NOMO-1 treated with dmso at 0.1 percent for 144 hours (cell line): ENCODE measurements around the gene RAB40C.

ENCODE experiments used
- DNase-seq: peaks from one replicate; lab custom pipeline; 2025; ENCODE audit not compliant: unreplicated experiment; lab: John Stamatoyannopoulos, UW

RAB40C gene

DNA sequence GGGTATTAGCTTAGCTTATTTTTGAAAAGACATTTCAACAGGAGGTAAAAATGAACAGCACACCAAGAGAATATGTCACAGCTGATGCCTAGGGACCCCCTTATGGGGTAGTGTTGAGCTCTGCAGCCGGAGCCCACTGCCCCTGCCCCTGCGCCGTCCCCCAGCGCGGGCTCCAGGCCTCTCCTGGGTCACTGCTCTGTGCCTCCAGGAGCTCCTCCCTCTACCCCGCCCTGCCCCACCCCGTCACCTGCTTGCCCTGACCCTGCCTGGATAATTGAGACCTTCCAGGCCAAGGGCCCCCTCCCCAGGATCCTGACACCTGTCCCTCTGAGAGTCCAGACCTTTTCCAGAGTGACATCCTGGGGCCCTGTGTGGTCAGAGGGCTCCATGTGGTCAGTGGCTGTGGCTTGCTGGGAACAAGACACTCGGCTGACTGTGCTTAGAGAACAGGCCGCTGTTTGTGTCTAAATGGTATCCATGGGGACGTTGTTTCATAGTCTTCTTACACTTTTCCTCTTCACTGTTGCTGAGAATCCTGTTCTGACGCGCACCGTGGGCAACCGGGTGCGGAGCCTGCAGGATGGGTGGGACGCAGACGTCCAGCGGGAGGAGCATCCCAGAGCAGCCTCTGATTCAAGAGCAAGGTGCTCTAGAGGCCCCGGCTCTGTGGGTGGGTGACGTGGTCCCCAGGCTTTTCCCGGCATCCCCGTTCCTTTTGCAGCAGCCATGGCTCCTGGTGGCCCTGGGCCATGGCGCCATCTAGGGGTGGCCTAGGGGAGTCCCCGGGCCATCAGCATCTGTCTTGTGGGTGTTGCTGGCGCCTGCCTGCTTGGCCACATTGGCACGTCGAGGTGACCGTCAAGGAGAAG lies 20.9 kb downstream of the RAB40C start:
- DNase-seq = no peak

DNA sequence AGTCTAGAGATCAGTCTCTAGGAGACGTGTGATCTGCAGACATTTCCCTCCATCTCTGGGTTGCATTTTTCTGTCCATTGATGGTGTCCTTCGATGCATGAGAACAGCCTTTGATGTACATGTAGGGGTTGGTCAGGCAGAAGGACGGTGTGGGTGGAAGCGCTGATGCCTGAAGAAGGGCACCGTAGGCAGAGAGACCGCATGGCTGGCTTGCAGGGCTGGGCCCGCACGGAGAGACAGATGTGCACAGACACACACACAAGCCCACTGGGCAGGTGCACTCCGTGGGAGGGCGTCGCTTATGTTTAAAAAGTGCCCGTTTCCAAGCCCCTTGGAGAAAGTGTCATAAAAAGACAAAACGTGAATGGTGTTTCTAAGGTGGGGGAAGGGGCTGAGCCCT lies 25.3 kb downstream of the RAB40C start:
- DNase-seq = no peak

DNA sequence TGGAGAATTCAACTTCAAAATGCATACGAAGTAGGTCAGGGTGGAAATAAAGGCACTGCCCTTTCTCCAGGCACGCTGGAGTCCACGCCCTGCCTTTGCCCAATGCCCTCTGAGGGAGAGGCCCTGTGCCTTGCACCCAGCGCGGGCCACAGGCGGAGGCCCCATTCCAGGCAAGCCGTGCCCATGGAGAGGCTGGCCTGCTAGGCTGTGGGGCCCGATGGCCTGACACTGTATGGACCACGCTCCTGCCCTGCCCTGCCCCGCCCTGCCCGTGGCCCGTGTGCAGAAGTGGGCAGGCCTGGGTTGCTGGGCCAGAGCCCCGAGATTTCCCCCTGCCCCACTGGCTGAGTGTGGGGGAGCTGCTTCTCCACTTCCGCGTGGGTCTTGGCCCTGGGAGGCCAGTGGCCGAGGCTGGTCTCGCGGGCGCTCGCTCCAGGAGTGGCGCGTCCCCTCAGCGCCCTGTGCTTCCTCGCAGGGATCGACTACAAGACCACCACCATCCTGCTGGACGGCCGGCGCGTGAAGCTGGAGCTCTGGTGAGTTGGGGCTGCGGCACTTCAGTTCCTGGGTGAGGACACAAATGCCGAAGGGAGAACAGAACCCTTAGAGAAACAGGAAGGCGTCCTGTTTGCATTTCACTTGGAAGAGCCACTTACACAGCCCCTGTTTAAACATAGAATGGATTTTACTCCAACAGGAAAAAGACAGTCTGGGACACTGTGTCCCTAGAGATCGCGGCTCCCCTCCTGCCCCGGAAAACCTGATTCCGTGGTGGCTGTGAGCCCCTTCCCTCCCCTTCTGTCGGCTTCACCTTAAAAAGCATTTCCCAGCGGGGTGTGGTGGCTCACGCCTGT lies 27.1 kb downstream of the RAB40C start:
- DNase-seq = no peak

DNA sequence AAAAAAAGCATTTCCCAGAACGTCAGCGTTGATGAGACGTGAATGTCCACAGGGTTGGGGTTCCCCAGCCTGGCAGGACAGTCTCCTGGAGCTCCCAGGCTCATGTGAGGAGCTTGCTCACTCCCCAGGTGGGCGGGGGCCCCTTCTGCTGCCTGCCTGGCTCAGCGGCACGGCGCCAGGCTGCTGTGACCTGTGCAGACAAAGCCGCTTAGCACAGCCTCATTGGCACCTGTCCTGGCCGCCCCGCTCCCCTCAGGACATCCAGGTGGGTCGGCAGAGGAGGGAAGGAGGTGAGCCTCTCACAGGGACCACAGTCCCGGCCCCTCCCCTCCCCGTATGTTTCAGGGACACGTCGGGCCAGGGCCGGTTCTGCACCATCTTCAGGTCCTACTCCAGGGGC lies 28.0 kb downstream of the RAB40C start:
- DNase-seq = no peak

DNA sequence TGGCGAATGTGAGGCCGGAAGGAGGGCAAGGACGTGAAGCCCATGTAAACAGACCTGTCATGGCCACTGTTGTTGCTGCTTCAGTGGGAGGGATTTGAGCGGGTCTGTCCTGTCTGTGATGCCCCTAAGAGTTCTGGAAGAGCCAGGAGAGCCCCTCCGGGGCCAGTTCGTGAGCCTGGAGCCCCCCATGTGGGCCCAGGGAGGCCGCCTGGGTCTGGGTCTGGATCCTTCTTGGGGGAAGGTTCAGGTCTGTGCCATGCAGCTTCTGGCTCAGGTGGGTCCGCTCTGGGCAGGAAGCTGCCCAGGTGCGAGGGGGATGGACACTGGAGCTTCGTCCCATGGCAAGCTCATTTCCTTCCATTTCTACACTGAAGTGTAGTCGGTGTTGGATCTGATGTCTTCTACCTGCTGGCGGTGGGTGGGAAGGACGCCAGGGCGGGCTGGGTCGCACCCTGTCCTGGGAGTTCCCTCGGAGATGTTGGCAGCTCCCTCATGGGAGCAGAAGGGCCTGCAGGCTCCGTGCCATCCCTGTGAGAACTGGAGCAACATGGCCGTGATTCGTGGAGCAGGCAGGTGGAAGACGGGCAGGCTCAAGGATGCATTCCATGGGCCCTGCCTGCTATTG lies 29.7 kb downstream of the RAB40C start:
- no peak for DNase-seq

DNA sequence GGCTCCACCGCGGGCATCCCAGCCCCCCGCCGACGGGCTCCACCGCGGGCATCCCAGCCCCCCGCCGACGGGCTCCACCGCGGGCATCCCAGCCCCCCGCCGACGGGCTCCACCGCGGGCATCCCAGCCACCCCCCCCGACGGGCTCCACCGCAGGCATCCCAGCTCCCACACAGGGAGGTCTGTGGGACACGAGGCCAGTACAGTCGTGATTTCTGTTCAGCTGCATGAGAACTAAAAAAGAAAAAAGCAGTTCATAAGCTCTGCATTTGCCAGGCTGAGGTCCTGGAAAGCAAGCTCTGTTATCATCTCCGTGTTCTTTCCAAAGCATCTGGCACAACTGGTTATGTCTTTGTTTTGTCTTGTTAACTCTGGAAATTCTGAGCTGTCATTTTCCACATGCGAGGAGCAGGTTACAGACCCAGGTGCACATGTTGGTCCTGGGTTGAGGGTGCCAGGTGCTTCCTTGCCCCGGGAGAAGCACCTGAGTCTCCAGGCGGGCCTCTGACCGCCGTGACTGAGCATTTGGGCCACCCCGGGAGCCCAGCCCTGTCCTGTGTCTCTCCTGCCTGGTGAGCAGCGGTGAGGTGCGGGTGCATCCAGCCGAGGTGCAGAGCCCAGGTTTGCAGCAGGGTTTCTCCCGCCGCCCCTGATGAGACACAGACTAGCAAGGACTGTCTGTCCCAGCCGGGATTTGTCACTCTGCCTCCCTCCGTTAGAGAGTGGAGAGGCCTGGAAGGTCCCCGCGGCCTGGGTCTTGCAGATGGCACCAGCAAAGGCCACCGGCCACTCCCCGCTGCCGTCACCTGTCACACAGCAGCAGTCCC lies 31.0 kb downstream of the RAB40C start:
- DNase-seq = no peak

DNA sequence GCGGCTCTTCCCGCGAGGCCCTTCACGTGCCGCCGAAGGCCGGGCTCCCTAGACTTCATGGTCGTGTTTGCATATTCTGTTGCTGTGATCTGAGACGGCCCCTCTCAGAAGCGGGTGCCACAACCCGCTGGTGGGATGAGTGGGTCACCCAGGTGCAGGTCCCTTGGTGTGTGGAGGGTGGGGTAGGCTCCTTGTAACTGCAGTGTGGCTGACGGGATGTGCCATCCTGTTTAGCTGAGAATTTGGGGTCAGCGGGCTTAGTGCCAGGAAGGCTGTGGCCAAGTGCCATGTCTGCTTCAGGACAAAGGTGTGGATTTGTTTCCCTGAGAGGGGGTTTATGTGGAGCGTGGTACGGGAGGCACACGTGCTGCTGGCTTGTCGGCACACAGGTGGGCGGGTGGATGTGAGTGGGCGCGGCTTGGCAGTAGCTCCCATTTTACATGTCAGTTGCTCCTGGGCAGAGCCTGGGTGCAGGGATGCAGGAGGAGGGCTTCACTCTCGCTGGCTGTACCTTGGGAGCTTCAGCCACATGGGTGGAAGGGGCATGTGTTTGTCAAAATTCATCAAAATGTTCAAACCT lies 31.8 kb downstream of the RAB40C start:
- no peak for DNase-seq

DNA sequence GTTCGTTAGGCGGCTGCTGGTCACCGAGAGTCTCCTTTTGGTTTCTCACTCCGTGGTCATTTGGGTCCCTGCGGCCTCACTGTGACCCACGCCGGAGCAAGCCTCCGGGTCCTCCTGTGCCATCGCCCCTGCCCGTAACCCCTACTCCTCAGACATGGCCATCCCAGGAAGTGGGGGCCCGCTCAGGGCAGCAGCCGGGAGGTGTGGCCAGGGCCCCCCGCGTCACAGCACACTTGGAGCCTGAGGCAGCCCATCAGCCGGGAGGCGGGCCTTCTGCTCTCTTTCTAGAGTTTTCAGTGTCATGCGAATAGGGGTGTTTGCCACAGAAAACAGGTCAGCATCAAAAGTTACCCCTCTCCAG lies 33.0 kb downstream of the RAB40C start:
- no peak for DNase-seq

DNA sequence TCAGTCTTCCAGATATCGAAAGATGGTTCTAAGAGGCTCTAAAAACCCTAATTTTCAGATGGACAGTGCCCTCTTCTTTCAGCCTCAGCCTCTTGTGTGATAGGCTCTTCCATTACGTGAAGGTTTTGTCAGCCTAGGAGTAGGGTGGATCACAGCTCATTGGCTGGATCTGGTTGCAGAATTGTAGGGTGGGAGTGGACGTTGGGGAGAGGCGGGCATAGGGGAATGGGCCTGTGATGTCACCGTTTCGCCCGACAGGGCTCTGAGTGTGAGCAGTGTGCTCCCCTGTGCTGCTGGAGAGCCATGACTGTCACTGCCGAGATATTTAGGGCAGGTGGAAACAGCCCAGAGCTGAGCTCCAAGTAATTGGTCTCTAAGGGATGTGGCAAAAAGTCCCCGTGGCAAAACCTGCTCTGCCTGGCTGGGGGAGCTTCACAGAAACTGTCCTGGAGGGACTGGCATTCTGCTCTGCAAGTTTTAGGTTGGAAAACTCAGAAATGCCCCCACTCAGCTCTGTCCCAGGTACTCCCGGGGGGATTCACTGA lies 34.7 kb downstream of the RAB40C start:
- no peak for DNase-seq

DNA sequence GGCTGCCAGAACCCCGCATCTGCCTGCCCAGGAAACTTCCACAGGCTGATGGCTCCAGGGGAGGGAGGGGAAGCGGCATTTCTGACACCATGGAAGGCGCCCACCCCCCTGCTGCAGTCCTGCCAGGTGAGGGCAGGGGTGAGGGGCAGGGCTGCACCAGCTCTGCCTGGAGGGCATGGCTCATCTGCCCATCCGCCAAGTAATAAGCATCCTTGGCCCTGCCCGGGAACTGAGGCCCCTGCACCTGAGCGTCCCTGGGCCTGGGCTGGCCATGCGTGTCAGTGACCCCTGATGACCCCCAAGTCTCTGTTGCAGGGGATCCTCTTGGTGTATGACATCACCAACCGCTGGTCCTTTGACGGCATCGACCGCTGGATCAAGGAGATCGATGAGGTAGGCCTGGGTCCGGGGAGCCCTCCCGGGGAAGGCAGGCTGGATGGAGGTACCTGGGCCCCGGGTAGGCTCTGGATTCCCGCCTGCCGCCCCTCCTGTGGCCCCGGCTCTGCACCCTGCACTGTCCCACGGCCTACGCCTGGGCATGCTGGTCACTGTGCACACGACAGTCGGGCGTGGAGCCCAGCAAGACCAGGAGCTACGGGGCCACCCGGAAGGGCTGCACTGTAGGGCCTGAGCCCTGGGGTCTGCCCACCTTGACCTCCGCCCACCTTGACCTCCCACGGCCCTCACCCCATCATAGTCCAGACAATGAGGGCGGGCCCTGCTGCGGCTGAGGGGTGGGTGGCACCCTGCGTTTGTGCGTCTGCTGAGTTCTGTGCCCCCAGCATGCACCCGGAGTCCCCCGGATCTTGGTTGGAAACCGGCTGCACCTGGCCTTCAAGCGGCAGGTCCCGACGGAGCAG lies 35.5 kb downstream of the RAB40C start:
- DNase-seq = no peak

DNA sequence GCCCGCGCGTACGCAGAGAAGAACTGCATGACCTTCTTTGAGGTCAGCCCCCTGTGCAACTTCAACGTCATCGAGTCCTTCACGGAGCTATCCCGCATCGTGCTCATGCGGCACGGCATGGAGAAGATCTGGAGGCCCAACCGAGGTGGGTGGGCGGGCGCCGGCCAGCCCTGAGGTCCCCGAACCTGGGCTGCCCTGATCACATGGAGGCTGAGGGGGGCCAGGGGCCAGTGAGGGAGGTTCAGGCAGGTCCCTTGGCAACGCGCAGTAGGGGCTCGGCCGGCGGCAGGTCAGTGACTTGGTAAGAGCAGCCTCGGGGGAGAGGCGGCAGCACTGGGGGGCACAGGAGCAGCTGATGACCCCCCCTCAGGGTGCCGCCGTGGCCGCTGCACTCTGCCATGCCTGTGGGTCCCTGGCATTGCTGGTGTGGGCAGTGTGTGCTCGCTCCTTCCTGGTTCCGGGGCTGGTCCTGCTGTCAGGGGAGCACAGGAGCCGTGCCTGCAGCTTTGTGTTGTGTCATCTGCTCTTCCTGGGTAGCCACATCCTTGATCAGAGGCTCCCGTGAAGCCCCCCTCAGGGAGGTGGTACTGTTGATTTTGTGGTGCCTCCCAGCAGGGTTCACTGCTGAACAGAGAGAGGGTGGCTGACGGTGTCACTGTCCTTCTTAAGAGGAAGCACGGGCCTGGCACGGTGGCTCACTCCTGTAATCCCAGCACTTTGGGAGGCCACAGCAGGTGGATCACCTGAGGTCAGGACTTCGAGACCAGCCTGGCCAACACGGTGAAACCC lies 36.3 kb downstream of the RAB40C start:
- DNase-seq = no peak

DNA sequence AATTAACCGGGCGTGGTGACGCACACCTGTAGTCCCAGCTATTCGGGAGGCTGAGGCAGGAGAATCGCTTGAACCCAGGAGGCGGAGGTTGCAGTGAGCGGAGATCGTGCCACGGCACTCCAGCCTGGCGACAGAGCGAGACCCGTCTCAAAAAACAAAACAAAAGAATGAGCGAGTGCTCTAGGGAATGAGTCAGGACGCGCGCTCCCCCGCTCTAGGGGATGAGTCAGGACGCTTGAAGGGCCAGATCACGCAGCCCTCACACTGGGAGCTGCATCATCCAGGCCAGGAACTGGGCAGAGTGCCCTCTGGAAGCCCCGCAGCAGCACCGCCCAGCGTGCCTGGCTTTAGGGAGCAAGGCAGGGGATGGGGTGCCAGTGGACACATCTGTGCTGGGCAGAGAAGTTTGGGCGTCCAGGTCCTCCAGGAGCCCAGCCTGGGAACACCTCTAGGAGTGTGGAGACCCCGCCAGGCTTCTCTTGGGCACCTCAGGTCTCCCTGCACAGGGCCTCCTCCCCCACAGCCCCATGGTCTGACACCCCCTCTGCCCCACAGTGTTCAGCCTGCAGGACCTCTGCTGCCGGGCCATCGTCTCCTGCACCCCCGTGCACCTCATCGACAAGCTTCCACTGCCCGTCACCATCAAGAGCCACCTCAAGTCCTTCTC lies 37.1 kb downstream of the RAB40C start:
- DNase-seq = no peak

DNA sequence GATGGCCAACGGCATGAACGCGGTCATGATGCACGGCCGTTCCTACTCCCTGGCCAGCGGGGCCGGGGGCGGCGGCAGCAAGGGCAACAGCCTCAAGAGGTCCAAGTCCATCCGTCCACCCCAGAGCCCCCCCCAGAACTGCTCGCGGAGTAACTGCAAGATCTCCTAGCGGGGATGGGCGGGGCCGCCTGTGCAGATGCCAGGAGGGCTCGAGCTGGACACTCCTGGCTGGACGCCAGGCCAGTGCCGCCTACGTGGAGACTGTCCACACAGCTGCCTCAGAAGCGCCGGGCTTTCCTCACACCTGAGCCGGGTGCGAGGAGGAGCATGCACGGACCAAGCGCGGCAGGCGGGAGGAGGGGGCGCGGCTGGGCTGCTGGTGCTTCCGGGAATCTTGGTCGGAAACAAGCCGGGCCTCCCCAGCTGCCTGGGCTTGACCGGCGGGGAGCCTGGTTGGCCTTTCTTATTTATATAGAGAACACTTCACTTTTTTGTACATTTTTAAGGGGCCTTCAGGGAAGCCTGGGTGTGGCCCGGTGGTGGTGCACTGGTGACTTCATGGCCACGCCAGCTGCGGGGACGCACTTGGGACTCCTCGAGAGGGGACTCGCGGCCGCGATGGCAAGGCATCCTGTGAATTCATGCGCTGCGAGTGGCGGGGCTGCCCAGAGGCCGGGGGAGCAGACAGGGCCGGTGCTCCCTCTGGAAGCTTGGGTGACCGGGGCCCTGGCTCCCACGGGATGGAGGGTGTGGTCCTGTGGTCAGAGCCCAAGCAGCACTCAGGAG lies 37.8 kb downstream of the RAB40C start:
- no peak for DNase-seq

DNA sequence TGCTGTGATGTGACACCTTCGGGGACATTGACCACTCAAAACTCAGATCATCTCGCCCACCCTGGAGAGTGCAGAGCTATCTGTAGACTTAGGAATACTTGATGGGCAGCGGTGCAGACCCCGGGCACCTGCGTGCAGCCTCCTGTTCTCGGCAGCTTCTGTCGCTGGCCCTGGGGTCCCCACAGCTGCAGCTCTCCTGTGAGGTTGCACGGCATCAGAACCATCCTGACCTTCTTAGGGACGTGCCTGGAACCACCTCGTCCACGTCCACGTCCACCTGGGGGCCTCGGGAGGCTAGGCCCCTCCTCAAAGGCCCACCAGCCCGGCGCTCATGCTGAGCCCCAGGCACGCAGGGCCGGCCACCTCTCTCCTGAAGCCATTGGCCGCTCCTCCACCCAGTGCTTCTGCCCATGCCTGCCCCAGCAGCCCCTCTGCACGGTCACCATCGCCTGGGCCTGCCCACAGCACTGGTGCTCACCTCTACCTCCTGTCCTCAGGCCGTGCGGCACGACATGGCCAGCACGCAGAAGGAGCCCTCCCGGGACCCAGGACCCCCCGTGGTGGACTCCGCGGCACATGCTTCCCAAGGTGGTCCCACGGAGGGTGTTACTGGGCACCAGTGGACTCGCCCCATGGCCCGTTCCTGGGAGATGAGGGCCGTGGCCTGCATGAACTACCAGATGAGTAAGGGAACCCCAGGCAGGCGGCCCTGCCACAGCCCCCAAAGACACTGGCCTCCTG lies 38.6 kb downstream of the RAB40C start:
- DNase-seq = no peak

DNA sequence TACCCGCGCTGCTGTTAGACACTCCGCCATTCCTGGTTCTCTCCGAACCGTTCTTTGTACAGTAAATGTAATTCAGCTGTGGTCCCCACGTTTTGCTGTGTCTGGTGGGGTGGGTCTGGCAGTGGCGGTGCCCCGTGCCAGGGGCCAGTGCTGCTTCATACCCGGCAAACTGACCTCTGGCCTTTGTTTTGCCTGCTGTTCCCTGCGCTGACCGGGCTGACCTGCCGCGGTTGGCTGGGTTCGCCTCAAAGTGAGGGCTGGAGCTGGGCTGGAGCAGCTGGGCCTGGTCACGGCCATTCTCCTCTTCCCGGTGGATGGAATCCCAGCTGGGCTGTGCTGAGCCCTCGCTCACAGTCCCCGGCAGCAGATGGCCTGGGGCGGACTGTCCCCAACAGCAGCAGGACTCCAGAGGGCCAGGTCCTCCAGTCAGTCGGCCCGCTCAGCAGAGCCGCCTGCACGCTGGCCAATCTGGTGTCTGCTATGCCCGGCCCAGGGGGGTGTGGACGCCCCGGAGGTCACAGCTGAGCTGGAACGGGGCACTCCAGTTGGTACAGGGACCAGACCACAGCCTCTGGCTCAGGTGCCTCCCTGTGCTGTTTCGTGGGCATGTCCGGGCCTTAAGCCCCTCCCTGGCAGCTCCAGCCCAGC lies 39.4 kb downstream of the RAB40C start:
- DNase-seq = no peak

DNA sequence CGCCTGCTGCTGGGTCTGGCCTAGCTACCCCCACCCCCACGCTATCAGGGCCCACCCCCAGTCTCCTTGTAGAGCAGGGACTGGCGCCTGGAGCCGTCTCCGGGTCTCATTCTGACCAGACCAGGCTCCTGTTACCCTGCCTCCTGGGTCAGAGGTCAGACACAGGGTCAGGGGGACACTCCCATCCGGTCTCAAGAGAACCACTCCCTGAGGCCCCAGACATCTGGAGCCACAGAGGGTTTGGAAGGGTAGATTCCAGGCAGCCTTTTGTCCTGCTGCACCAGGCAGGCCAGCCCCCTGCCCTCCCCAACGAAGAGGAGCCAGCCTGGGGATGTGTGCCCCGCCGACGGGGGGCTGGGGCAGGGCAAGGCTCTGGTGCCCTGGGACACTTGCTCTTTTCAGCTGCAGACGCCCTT lies 40.0 kb downstream of the RAB40C start:
- no peak for DNase-seq
